Osteocyte (in vitro differentiated cells): Measurements from ENCODE around the gene PDK2. TPM values are rescaled to one million over a fixed set of nuclear protein-coding genes. Genes with fewer than 3 reads are reported as not detected.

Experiments used
- DNase-seq: peaks from one replicate; pipeline ENCODE4 v3.0.0; 2021; ENCODE audit warnings: mixed read lengths; ENCODE audit not compliant: unreplicated experiment; ENCODE audit errors: extremely low spot score
- H3K27ac Mint-ChIP-seq: one replicate; pipeline ENCODE4 v1.8.0; 2021; ENCODE audit warnings: mild to moderate bottlenecking, mixed read lengths; ENCODE audit not compliant: unreplicated experiment
- H3K27me3 Mint-ChIP-seq: one replicate; pipeline ENCODE4 v1.8.0; 2021; ENCODE audit warnings: mixed read lengths; ENCODE audit not compliant: unreplicated experiment
- H3K36me3 Mint-ChIP-seq: one replicate; pipeline ENCODE4 v1.8.0; 2021; ENCODE audit warnings: mixed read lengths; ENCODE audit not compliant: unreplicated experiment
- H3K4me1 Mint-ChIP-seq: one replicate; pipeline ENCODE4 v1.8.0; 2021; ENCODE audit warnings: mixed read lengths; ENCODE audit not compliant: unreplicated experiment
- H3K4me3 Mint-ChIP-seq: one replicate; pipeline ENCODE4 v1.8.0; 2021; ENCODE audit warnings: mild to moderate bottlenecking, moderate library complexity, mixed read lengths; ENCODE audit not compliant: unreplicated experiment
- H3K9me3 Mint-ChIP-seq: one replicate; pipeline ENCODE4 v1.8.0; 2021; ENCODE audit warnings: mixed read lengths; ENCODE audit not compliant: unreplicated experiment
- CTCF ChIP-seq: fragments of 200-600 bp; sonication (generic); IDR thresholded peaks from 2 replicates; pipeline ENCODE4 v1.5.0; 2021; ENCODE audit warnings: antibody characterized with exemption, mild to moderate bottlenecking, moderate library complexity
- total RNA-seq: library from RNA; stranded (reverse); gene quantifications from 2 replicates; pipeline ENCODE4 v1.2.1, GENCODE V29; 2021

The PDK2 gene
- total RNA-seq, 1 donor from 2014 or later: 66.2 TPM

GRCh38 chr17:50098583-50098982 is 3.4 kb downstream of the PDK2 start:
- Mint-ChIP-seq H3K9me3 (no peaks in the 10 kb centered on the region), H3K27me3 (no peaks in the 10 kb centered on the region), H3K4me1 (peaks cover 68% of the 10 kb centered on the region), H3K27ac (no peak overlapping the region), H3K36me3 (peaks cover 19% of the 10 kb centered on the region), H3K4me3 (no peak overlapping the region)
- no peak for TF ChIP-seq CTCF
- no peak for DNase-seq

DNA sequence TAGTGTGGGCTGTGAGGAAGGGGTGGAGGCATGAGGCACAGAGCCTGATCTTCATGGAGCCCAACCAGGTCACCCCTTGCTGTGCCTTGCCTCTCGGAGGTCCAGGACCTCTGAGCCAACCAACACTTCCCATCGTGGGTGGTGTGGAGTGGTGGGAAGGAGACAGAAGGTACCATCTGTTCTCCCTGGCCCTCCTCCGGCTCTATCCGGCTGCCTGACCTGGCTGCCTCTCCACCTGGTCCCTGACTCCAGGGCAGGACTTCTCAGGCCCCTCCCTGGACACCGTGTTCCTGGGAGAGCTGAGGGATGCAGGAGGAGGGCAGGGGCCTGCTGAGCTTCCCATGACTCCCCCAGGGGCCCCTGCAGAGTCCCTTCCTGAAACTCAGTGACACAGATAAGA is 3.9 kb downstream of the PDK2 start:
- no peak overlapping the region for H3K4me3 Mint-ChIP-seq
- H3K27me3 Mint-ChIP-seq: no peaks in the 10 kb centered on the region
- H3K36me3 Mint-ChIP-seq: peaks cover 19% of the 10 kb centered on the region
- TF ChIP-seq CTCF: no peak
- H3K27ac Mint-ChIP-seq: no peak overlapping the region
- H3K9me3 Mint-ChIP-seq: no peaks in the 10 kb centered on the region
- H3K4me1 Mint-ChIP-seq: peaks cover 64% of the 10 kb centered on the region
- no peak for DNase-seq

- no peak for DNase-seq
- H3K9me3 Mint-ChIP-seq: no peaks in the 10 kb centered on the region
- peaks cover 51% of the 10 kb centered on the region for H3K4me1 Mint-ChIP-seq
- H3K27ac Mint-ChIP-seq: peak overlapping the region; percentile 31
- H3K36me3 Mint-ChIP-seq: peaks cover 25% of the 10 kb centered on the region
- no peaks in the 10 kb centered on the region for H3K27me3 Mint-ChIP-seq
- no peak for TF ChIP-seq CTCF
- no peak overlapping the region for H3K4me3 Mint-ChIP-seq
Observed at GRCh38 chr17:50100480-50100883, 5.3 kb downstream of the PDK2 start.

DNA sequence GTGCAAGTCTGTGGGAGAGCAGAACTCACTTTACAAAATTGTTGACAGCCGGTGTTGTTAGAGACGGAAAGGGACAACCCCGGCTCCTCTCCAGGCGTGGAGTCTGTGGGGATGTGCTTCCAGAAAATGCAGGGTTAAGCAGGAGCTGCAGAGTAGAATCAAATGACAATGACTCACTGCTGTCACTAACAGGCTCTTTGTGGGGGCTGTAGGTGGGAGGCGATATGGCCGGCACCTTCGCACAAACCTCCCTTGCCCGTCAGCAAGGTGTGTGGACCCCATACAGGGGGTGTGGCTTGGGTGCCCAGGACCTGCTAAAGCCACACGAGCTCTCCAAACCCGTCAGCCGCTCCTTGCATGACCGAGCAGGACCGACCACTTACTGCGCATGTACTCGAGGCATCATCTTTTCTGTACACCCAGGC is 5.8 kb downstream of the PDK2 start:
- no peak for TF ChIP-seq CTCF
- Mint-ChIP-seq H3K27ac (peak overlapping the region; percentile 31), H3K36me3 (peaks cover 27% of the 10 kb centered on the region), H3K4me3 (no peak overlapping the region), H3K27me3 (no peaks in the 10 kb centered on the region), H3K4me1 (peaks cover 46% of the 10 kb centered on the region), H3K9me3 (no peaks in the 10 kb centered on the region)
- DNase-seq: no peak

- no peak for DNase-seq
- no peak overlapping the region for H3K4me3 Mint-ChIP-seq
- no peak for TF ChIP-seq CTCF
- H3K4me1 Mint-ChIP-seq: peaks cover 40% of the 10 kb centered on the region
- H3K36me3 Mint-ChIP-seq: peaks cover 32% of the 10 kb centered on the region
- H3K9me3 Mint-ChIP-seq: no peaks in the 10 kb centered on the region
- peak overlapping the region; percentile 31 for H3K27ac Mint-ChIP-seq
- H3K27me3 Mint-ChIP-seq: no peaks in the 10 kb centered on the region
Observed at GRCh38 chr17:50101346-50102163, 6.4 kb downstream of the PDK2 start.
